Liver (tissue), 9 donors: Measurements from ENCODE around the gene OR2D3. TPM values are rescaled to one million over a fixed set of nuclear protein-coding genes. Genes with fewer than 3 reads are reported as not detected.
"Not testable (repeated sequence)": the region's sequence is repeated elsewhere in the genome, so short reads cannot be mapped to it uniquely, and the experiment has no call there.

Experiments
- DNase-seq: peaks from one replicate; pipeline ENCODE4 v3.0.0-alpha.2; 2017; ENCODE audit warnings: low spot score
- H3K27ac ChIP-seq, 2 donors: one replicate each; pipeline ENCODE4 v1.7.0; 2013; ENCODE audit warnings: inconsistent platforms in 2 of 2, low read length in 2 of 2, control low read depth in 1 of 2, low read depth in 1 of 2, mild to moderate bottlenecking in 1 of 2
- H3K27me3 ChIP-seq, 4 donors: one replicate each; pipeline versions ENCODE4 v1.6.1 to v1.7.0; 2013; ENCODE audit warnings: low read length in 3 of 4, inconsistent platforms in 1 of 4, mild to moderate bottlenecking in 1 of 4, moderate library complexity in 1 of 4; ENCODE audit not compliant: control insufficient read depth in 4 of 4, insufficient read depth in 4 of 4
- H3K36me3 ChIP-seq, 4 donors: one replicate each; pipeline versions ENCODE4 v1.6.1 to v1.7.0; 2013; ENCODE audit warnings: low read length in 3 of 4, mild to moderate bottlenecking in 3 of 4, low read depth in 1 of 4, moderate library complexity in 1 of 4; ENCODE audit not compliant: control insufficient read depth in 4 of 4, insufficient read depth in 3 of 4
- H3K4me1 ChIP-seq, 4 donors: one replicate each; pipeline versions ENCODE4 v1.6.1 to v1.7.0; 2013; ENCODE audit warnings: low read length in 3 of 4, mild to moderate bottlenecking in 3 of 4, moderate library complexity in 1 of 4; ENCODE audit not compliant: control insufficient read depth in 4 of 4, insufficient read depth in 4 of 4
- H3K4me3 ChIP-seq, 3 donors: one replicate each; pipeline versions ENCODE4 v1.6.1 to v1.7.0; 2013; ENCODE audit warnings: low read length in 3 of 3, control low read depth in 1 of 3, low read depth in 1 of 3, mild to moderate bottlenecking in 1 of 3
- H3K9ac ChIP-seq, 2 donors: one replicate each; pipeline ENCODE4 v1.7.0; 2013; ENCODE audit warnings: low read length in 2 of 2, mild to moderate bottlenecking in 2 of 2, moderate library complexity in 2 of 2, control low read depth in 1 of 2, low read depth in 1 of 2
- H3K9me3 ChIP-seq, 4 donors: one replicate each; pipeline versions ENCODE4 v1.6.1 to v1.7.0; 2013; ENCODE audit warnings: low read length in 3 of 4; ENCODE audit not compliant: control insufficient read depth in 4 of 4
- CTCF ChIP-seq: fragments of 150-350 bp; IDR thresholded peaks from 2 replicates; pipeline ENCODE4 v1.5.1; 2017; ENCODE audit warnings: improper control_type of control experiment, low read depth, low read length; ENCODE audit not compliant: missing input control
- EGR1 ChIP-seq, 2 donors: IDR thresholded peaks; 2 replicates each; pipeline ENCODE4 v1.6.1; 2016 to 2018; ENCODE audit warnings: antibody characterized with exemption in 2 of 2, low read depth in 2 of 2
- FOXA2 ChIP-seq: IDR thresholded peaks from 2 replicates; pipeline ENCODE4 v1.6.1; 2016; ENCODE audit warnings: antibody characterized with exemption
- GABPA ChIP-seq, 2 donors: IDR thresholded peaks in 1 of 2; conservative IDR thresholded peaks in 1 of 2; 2 replicates each; pipeline ENCODE4 v1.6.1; 2016; ENCODE audit warnings: antibody characterized with exemption in 2 of 2, mild to moderate bottlenecking in 1 of 2, moderate library complexity in 1 of 2
- HNF4G ChIP-seq: IDR thresholded peaks from 2 replicates; pipeline ENCODE4 v1.6.1; 2016; ENCODE audit warnings: antibody characterized with exemption
- JUND ChIP-seq, 2 donors: IDR thresholded peaks; 2 replicates each; pipeline ENCODE4 v1.6.1; 2016; ENCODE audit warnings: antibody characterized with exemption in 2 of 2
- REST ChIP-seq: IDR thresholded peaks from 2 replicates; pipeline ENCODE4 v1.6.1; 2016; ENCODE audit warnings: antibody characterized with exemption, mild to moderate bottlenecking
- RXRA ChIP-seq, 2 donors: IDR thresholded peaks; 2 replicates each; pipeline ENCODE4 v1.6.1; 2017 to 2018; ENCODE audit warnings: antibody characterized with exemption in 2 of 2, mild to moderate bottlenecking in 1 of 2
- YY1 ChIP-seq: IDR thresholded peaks from 2 replicates; pipeline ENCODE4 v1.6.1; 2016; ENCODE audit warnings: antibody characterized with exemption, mild to moderate bottlenecking
- WGBS: extraction: QIAGEN DNeasy Blood & Tissue Kit; methylation state at CpG from one replicate; pipeline ENCODE4 v1.1.7; 2013; 5-methylcytosine and 5-hydroxymethylcytosine counted together
- polyA plus RNA-seq, 2 donors: library from polyadenylated mRNA; stranded (reverse) in 1 of 2; unstranded in 1 of 2; fragments of 200-250 nt in 1 of 2; fragments of >200 nt in 1 of 2; fragmentation: Nextera tagmentation in 1 of 2; extraction: Ambion mirVana in 1 of 2; gene quantifications; one replicate each; pipeline versions ENCODE4 v1.2.1 to v1.2.3, GENCODE V29; 2013 to 2015
- total RNA-seq, 2 donors: library from RNA; depleted of rRNA; stranded (reverse); fragments of >200 nt; gene quantifications; one replicate each; pipeline ENCODE4 v1.2.3, GENCODE V29; 2014
- donor health status: healthy.
- donor health status: healthy.
- donor health status: healthy.
- donor health status: healthy.
- donor health status: healthy.

OR2D3 gene
- total and polyA plus RNA-seq, 4 donors: not detected

DNA sequence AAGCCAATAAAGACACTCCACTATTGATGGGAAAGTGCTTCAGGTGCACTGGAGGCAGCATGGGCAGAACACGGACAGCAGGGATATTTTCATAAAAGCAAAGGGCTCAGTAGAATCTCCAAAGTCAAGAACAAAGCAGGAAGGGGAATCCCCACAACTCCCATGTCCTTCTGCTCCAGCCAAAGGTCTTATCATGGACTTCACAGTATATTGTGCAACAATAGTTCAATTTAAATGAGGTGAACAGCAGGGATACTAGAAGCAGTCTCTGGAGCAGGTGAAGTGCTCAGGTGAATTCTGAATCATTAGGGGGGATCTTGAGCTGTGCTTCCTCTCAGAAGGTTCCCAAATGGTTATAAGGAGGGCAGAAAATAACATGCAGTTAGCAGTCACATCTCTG, 21.9 kb upstream of the OR2D3 start:
- Histone ChIP-seq H3K27ac (no peak overlapping the region), H3K36me3 (no peaks in the 10 kb centered on the region), H3K4me1 (no peaks in the 10 kb centered on the region), H3K9me3 (no peaks in the 10 kb centered on the region), H3K4me3 (no peak overlapping the region), H3K27me3 (peaks cover 0 to 2% (median 0%) of the 10 kb centered on the region in 4 donors), H3K9ac (no peak overlapping the region)
- 26% methylated on average over 1 of the region's 1 CpG for WGBS
- no peak for TF ChIP-seq RXRA (IDR thresholded peaks at IDR 0.05)
- DNase-seq: no peak

- Histone ChIP-seq H3K36me3 (no peaks in the 10 kb centered on the region), H3K27ac (no peak overlapping the region), H3K9me3 (no peaks in the 10 kb centered on the region), H3K27me3 (peaks cover 0 to 2% (median 0%) of the 10 kb centered on the region in 4 donors), H3K4me3 (no peak overlapping the region), H3K9ac (no peak overlapping the region), H3K4me1 (no peaks in the 10 kb centered on the region)
- WGBS: 61% methylated on average over 2 of the region's 2 CpGs
- no peak for DNase-seq
- TF ChIP-seq GABPA (IDR thresholded peaks at IDR 0.05 in 1 of 2, conservative IDR thresholded peaks at IDR 0.05 in 1 of 2) (no peak), YY1 (no peak), EGR1 (IDR thresholded peaks at IDR 0.05; ENCODE audit: low read depth in 2 of 2) (no peak), RXRA (IDR thresholded peaks at IDR 0.05) (no peak), REST (no peak)
Observed at GRCh38 chr11:6900327-6900999, 20.3 kb upstream of the OR2D3 start.

DNA sequence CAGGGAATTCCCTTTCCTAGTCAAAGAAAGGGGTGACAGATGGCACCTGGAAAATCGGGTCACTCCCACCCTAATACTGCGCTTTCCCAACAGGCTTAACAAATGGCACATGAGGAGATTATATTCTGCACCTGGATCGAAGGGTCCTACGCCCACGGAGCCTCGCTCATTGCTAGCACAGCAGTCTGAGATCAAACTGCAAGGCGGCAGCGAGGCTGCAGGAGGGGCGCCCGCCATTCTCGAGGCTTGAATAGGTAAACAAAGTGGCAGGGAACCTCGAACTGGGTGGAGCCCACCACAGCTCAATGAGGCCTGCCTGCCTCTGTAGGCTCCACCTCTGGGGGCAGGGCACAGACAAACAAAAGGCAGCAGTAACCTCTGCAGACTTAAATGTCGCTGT, 16.0 kb upstream of the OR2D3 start:
- H3K4me3 ChIP-seq, H3K27ac ChIP-seq, H3K4me1 ChIP-seq, H3K9me3 ChIP-seq, H3K36me3 ChIP-seq, H3K27me3 ChIP-seq, H3K9ac ChIP-seq, DNase-seq: not testable (repeated sequence)
- WGBS: 81% methylated on average over 13 of the region's 13 CpGs

DNA sequence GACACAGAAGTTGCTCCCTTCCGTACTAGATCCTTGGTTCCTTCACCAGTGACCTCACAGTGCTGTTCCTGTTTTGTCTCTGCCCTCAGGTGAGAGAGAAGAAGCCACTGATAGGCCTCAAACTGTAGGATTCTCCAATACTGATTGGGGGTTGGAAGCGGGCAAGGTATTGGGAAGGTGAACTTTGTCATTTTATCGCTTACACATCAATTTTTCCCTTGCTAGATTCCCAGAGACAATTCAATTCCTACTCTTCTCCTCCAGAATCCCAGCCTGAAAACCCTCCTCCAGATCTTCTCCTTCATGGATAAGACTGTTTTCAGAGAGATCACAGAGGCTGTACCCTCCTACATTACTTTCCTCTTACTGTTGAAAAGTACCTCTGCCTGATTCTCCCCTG, 9.4 kb upstream of the OR2D3 start:
- Histone ChIP-seq H3K27me3 (no peaks in the 10 kb centered on the region), H3K4me1 (no peaks in the 10 kb centered on the region), H3K36me3 (no peaks in the 10 kb centered on the region), H3K27ac (no peak overlapping the region), H3K9ac (no peak overlapping the region), H3K4me3 (no peak overlapping the region), H3K9me3 (no peaks in the 10 kb centered on the region)
- WGBS: 93% methylated on average over 3 of the region's 3 CpGs
- TF ChIP-seq CTCF: no peak
- TF ChIP-seq FOXA2: no peak
- TF ChIP-seq GABPA (IDR thresholded peaks at IDR 0.05 in 1 of 2, conservative IDR thresholded peaks at IDR 0.05 in 1 of 2): no peak
- TF ChIP-seq REST: no peak
- no peak for TF ChIP-seq HNF4G
- TF ChIP-seq JUND (IDR thresholded peaks at IDR 0.05): no peak
- DNase-seq: no peak
